HG02938 (cell line): Measurements from ENCODE around the gene WASHC4.
A peak's percentile ranks its signal among the peaks of the same experiment; 100 is the strongest.
"Not testable (repeated sequence)": the region's sequence is repeated elsewhere in the genome, so short reads cannot be mapped to it uniquely, and the experiment has no call there.

Source experiments
- ATAC-seq: cut with Tn5 transposase; IDR thresholded peaks from one replicate; pipeline ENCODE4 v1.9.1; 2021; ENCODE audit warnings: mild to moderate bottlenecking, moderate library complexity; ENCODE audit not compliant: unreplicated experiment

WASHC4 gene

DNA sequence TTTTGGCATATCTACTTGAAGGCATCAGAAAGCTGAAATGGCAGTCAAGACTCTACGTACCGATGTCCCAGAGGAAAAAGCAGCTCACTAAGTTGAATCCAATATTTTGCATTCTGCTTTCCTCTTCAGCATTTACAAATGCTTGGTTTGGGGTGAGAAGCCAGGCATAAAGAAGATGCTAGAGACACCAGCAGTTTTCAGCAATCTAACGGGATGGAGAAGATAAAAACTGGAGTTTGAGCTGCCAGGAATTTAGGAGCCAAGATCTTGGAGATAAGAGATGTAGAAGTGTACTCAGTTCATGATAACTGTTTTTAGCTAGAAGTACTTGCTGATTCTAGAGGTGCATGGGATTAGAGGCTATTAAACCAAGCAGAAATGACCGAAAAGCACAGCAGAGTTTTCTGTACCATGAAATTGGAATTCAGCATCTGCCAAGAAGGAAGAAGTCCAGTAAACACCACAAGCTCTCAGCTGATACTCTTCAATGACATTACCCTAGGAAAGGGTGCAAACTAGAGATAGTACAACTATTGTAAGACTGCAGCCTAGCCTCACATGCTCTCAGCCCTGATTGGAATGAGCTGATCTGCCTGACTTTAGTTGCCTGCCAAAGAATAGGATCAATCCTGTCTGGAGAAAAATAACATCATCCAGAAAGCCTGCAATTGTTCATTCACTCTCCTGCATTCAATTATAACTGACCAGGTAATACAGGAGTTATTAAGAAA lies 15.9 kb upstream of the WASHC4 start:
- no peak for ATAC-seq

DNA sequence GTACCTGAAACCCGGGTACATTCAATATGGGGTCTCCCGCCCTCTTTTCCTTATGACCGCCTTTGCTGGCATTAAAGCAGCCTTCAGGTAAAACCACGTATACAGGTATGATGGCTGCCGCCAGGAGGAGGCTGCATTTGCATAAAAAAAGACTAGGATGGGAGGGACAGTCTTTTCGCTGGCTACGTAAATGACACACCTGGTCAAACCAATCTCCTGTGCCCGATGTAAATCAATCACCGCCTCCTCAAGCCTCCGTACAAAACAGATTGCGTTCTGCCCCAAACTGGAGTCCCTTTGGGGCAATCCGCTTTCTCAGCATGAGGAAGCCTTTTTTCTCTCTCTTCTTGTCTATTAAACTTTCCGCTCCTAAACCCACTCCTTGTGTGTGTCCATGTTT lies 15.2 kb upstream of the WASHC4 start:
- ATAC-seq = no peak

DNA sequence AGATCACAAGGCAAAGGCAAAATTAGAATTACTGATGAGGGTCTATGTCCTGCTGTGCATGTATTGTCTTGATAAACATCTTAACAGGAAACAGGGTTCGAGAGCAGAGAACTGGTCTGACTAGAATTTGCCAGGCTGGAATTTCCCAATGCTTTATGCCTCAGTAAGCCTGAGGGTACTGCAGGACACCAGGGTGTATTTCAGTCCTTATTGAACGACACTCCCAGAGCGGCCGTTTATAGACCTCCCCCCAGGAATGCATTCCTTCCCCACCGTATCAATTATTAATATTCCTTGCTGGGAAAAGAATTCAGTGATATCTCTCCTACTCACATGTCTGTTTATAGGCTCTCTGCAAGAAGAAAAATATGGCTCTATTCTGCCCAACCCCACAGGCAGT lies 12.2 kb upstream of the WASHC4 start:
- ATAC-seq = not testable (repeated sequence)

DNA sequence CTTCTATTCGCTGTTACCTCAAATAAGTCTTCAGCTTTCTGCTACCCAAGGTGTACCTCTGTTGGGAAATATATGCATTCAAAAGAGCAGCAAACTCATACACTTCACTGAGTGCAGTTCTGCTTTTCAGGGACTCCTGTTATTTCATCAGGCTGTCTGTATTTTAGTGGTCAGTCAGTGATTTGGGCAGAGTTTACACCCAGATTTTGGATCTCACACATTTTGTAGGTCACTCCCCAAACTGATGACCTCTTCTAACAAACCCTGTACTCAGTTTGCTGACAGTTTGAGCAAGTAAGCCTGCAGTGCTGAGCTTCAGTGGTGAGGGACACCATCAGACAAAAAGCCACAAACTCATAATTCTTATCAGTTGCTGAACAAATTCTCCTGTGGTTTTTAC lies 8.2 kb upstream of the WASHC4 start:
- no peak for ATAC-seq

DNA sequence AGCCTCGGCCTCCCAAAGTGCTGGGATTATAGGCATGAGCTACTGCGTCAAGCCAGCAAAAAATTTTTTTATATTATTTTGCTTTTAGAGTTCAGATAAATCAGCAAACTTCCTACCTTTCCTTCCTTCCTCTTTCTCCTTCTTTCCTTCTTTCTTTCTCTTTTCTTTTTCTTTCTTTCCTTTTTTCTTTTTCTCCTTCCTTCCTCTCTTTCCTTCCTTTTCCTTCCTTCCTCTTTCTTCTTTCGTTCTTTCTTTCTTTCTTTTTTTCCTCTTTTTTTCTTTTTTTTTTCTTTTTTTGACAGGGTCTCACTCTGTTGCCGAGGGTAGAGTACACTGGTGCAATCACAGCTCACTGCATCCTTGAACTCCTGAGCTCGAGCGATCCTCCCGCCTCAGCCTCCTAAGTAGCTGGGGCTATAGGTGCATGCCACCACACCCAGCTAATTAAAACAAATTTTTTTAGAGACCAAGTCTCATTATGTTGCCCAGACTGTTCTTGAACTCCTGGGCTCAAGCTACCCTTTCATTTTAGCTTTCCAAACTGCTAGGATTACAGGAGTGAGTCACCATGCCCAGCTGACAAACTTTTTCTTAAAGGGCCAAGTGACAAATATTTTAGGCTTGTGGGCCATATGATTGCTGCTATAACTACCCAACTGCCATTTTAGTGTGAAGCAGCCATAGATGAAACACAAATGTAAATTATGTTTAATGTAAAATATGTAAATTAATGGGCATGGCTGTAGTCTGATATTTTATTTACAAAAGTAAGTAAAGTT lies 7.1 kb upstream of the WASHC4 start:
- ATAC-seq = no peak

DNA sequence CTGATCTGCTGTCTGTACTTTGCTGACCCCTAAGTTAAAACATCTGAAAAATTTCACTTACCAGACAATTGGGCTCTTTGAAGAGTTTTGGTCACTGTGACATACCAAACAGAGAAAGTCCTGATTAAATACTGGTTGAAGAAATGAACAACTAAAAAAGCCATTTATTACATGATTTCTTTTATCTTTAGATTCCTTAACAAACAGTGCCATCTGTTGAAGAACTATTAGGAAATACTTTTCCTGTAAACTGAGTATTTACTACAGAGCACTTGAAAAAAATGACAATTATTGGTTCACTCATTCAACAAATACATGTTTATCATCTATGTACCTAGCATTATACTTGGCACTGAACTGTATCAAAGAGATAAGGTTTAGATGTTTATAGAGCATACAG lies 6.5 kb upstream of the WASHC4 start:
- ATAC-seq = no peak

DNA sequence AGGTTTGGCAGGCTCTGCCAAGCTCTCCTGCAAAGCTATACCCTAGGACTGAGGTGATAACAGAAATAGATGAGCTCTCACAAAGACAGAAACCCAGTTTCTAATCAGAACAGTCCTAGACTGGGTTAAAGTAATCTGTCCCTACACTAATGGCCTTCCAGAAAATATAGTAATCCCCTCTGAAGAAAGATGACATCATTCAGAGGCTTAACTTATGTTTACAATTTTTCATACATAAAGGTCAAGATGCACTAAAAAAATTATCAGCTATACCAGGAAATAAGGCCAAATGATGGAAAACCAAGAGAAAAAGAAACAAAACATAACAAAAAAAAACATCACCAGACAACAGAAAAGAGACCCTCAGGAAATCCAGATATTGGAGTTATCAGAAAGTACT lies 4.9 kb upstream of the WASHC4 start:
- no peak for ATAC-seq

DNA sequence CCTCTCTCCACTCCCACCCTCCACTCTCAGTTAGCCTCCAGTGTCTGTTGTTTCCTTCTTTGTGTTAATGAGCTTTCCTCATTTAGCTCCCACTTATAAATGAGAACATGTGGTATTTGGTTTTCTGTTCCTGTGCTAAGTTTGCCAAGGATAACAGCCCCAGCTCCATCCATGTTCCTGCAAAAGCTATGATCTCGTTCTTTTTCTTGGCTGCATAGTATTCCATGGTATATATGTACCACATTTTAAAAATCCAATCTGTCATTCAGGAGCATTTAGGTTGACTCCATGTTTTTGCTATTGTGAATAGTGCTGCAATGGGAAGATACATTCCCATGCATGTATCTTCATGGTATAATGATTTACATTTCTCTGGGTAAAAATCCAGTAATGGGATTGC lies 2.8 kb upstream of the WASHC4 start:
- ATAC-seq = no peak

DNA sequence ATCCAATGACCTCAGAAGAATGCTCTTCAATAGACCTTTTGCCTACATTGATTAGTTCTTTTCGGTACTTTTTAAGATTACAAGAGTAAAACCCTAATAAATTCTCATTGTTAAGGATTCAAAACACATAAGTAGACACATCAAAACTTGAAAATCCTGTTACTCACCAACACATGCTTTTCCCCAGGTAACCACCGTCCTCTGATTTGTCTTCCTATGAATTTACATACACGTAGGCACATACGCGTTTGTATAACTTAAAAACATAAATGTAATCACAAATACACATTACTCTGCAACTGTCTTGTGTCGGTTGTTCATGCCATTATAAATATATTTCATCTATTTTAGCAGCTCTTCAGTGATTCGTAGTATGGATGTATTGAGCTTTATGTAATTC lies 910 bp upstream of the WASHC4 start:
- ATAC-seq = no peak

DNA sequence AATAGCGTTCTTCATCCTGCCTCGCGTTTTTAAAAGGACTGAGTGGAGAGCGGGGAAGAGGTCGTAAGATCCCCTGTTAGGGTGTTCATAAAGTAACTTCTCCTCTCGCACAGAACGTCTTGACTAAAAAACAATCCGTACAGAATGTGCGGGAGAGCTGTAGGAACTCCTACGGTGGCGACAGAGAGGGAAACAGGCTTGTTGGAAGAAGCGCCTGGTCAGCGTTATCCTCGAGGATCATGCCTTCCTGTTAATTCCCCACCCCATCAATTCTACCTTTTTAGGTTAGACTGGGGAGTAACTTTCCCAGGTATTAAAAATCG lies 399 bp upstream of the WASHC4 start:
- ATAC-seq = peak; percentile 8

DNA sequence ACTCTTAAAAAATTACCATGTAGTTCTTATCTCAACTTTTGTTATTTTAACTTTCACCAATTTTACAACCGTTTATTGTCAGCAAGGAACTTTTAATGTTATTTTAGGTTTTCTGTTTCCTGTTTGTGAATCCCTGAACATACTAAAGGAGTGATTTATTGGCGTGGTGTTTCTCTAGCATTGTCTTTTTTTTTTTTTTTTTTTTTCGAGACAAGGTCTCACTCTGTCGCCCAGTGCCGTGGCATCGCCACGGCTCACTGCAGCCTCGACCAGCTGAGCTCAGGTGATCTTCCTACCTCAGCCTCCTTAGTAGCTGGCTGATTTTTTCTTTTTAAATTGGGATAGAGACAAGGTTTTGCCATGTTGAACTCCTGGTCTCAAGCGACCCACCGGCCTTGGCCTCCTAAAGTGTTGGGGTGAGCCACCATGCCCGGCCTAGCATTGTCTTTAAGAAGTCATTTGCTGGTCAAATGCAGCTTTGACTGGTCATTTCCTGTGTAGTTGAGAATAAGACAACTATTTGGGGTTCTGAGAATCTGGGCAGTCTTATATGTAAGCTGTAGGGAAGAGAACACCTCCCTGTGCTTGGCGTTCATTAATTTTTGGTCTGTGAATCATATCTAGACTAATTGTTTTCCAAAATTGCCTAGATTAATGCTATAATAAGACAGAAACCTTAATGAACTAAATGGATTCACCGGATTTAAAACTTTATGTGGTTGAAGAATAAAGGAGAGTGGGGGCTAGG lies 2.1 kb downstream of the WASHC4 start:
- ATAC-seq = peak; percentile 46

DNA sequence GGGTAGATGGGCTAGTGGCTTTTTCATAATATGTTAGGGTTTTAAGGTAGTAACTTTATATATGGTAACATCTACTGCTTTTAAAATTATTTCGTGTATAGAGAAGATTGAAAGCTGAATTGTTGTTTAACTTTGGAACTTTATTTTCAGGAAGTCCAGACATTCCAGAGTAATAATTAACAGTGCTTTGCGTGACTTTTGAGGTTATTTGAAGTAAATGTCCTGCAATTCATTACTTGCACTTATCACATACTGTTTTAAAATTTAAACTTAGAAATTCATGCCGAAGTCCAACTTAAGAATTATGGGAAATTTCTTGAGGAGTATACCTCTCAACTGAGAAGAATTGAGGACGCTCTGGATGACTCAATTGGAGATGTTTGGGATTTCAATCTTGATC lies 3.3 kb downstream of the WASHC4 start:
- ATAC-seq = no peak

DNA sequence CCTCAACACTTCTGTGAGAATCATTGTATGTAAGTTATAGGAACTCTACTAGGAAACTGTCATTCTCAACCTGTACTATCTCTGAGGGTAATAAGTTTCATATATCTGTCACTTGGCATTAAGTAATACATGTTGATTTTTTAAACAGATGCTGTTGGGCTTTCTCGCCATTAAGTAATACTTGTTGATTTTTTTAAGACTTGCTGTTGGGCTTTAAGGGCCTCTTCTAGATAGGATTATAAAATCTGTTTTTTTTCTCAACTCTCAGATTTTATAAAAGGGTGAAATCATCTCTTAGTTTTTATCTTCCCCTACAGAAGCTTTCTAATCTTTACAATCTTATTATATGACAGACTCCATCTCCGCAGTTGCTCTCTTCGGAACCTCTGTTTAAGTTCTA lies 5.6 kb downstream of the WASHC4 start:
- ATAC-seq = no peak

DNA sequence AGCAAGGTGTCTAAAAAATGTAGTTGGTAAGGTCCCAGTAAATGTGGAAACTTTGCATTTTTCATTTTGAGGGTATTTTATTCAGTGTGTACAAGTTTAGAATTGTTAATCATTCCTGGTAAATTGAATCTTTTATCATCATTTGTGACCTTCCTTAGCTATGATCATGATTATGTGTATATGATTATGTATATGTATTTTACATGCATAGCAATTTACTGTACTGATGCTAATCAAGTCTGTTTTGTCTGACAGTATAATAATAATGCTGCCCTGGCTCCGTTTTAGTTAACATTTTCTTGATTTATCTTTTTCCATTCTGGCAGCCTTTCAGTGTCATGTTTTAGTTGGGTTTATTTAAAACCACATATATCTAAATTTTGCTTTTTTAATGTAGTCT lies 9.4 kb downstream of the WASHC4 start:
- no peak for ATAC-seq

DNA sequence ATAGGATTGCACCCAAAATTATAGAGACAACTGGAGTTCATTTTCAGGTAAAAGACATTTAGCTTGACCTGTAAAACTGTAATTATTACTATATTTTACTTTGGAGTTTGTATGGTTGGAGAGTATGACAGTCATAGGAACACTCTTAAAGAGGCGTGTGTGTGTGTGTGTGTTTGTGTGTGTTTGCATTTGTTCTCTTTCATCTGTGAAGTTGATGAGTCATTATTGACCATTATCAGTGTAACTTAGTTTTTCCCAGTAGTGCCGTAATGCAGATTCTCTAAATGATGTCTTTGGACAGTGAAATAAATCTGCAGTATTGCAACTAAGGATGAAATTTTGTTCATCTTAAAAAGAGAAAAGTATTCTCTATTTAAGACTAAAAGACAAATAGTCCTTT lies 13.0 kb downstream of the WASHC4 start:
- no peak for ATAC-seq

DNA sequence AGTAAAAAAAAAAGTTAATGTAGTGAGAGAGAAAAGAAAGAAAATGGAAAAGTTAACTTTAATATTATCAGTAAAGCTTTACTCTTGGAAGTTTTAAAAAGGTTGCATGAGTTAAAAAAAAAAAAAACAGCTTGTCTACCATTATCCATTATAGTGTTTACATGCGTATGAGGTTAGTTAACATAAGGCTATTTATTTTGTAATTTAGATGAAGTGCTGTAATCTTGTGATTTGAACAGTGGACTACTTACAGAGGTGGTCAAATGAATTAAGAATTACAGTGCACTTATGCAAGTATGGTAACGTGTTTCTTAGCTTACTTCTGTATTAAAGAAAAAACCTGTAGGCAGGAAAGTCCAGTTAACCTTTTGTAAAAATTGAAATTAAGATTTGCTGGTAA lies 30.7 kb downstream of the WASHC4 start:
- ATAC-seq = no peak

DNA sequence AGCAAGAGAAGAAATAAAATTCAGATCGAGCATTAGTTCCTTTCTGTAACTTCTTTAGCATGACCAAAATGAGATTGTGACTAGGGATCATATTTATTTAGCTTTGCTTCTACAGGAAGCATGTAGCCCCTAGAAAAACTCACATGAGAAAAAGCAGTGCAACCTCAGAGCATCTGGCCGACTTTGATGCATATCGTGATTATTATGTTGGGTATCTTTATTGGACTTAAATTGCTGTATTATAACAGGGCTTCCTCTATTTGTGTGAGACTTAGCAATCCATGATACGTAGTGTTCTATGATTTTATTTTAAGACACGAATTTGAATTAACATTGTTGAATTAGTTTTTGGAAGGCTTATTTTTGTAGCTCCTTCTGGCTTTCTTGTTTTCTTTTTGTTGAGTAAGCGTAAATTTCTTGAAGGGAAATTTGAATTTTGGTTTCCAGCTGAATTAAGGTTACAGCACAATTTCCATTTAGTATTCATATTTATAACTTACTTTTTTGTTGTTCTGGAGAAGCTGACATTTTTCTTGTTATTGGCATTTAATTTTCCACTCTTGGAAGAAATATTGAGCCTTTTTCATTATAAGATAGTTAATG lies 33.9 kb downstream of the WASHC4 start:
- ATAC-seq = no peak

DNA sequence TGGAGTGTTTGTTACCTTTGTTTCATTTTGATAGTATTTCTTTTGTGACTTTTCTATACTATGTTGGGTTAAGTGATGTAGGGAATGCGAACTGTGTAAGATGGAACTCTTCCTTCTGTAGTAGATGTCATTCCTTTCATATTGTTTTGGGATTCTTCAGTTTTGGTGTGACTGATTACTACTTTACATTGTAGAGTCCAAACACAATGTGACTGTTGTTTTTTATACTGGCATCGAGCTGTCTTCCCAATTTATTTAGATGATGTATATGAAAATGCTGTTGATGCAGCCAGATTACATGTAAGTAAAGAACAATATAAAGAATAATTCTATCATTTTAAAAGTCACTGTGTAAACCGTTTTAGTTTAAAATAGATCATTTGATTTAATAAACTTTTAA lies 34.7 kb downstream of the WASHC4 start:
- ATAC-seq = no peak

DNA sequence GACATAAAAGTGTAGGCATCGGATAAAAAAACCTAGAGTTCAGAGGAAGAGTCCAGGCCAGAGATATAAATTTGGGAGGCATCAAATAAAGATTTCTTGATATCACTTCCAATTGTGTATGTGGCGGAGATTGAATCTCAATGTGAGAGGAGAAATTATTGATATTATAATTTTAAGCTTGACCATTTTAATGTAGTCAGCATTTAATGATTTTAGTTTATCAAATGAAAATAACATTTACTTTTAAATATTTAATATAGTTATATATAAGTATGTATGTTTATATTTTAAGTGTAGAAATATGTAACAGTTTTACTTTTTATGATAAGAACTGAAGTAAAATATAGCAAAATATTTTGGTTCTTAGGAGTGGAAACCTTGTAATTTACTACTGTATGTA lies 48.7 kb downstream of the WASHC4 start:
- no peak for ATAC-seq

DNA sequence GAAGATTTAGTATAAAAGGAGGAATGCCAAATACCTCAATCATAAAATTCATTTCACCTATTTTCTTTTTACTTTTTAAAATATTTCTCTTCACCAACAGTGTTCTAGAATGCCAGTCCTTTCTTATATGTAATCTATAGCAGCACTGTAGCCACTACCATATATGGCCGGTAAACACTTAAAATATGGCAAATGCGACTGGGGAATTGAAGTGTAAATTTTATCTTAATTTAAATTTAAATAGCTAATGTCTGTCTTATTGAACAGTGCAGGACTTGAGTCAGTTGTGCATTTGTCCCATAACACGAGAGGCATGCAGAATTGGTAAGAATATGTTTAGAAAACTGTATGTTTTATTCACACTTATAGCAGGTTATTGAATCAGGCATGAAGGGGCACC lies 50.1 kb downstream of the WASHC4 start:
- no peak for ATAC-seq

DNA sequence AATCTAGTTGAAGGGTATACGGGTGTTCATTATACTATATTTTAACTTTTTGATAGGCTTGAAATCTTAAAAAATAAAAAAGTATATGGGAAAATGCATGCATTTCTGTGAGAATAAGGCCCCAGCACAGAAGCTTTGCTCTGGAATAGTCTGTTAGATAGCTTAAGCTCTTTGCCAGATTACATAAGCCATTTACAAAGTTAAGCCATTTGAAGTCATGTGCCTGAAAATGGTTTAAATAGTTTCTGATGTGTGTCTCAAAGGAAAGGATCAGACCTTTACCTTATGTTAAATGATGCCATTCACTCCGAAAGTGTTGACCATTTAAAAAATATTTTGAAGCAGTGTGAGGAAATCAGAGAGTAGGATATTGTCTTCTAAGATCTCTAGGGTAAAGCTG lies 51.3 kb downstream of the WASHC4 start:
- ATAC-seq = no peak

DNA sequence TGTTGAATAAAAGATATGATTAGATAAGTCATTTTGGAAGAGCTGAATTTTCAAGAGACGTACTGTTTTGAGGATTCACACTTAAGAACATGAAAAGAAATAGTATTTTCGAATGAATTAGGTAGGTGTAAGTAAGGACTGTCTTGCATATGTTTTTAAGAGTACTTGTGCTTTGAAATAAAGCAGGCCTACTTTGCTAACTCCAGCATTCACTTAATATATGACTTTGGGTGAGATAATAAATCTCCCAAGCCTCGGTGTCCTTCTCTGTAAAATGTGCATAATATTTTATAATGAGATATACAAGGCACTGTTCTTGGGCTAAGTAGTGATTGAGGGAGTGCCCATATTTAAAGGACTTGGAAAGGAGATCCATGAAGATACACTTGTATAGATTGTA lies 54.6 kb downstream of the WASHC4 start:
- ATAC-seq = no peak
